Keratinocyte (primary cell): ENCODE measurements around the gene RMND5A. TPM values are rescaled to one million over a fixed set of nuclear protein-coding genes. Genes with fewer than 3 reads are reported as not detected.

Experiments
- DNase-seq: peaks from one replicate; pipeline ENCODE4 v3.0.0-alpha.2; 2011; ENCODE audit warnings: low read depth, missing footprints, low spot score
- FAIRE-seq: peaks from 2 replicates; lab custom pipeline; 2011; peaks lifted over from hg19 to GRCh38; lab: Jason Lieb, UNC
- H2AFZ ChIP-seq: 2 replicates; pipeline ENCODE4 v1.6.0; 2012; ENCODE audit warnings: low read length, control low read depth, inconsistent platforms; ENCODE audit not compliant: control insufficient read depth
- H3K27ac ChIP-seq: 2 replicates; pipeline ENCODE4 v1.5.1; 2011; ENCODE audit warnings: low read length; ENCODE audit not compliant: control insufficient read depth, insufficient read depth
- H3K27me3 ChIP-seq: 3 replicates; pipeline ENCODE4 v1.6.0; 2011; ENCODE audit warnings: low read length; ENCODE audit not compliant: control insufficient read depth, insufficient read depth; ENCODE audit errors: extremely low read depth
- H3K36me3 ChIP-seq, 2 experiments: 2 replicates in 1 of 2; 3 replicates in 1 of 2; pipeline ENCODE4 v1.5.1; 2011; ENCODE audit warnings: low read length in 2 of 2, mild to moderate bottlenecking in 1 of 2; ENCODE audit not compliant: control insufficient read depth in 2 of 2, insufficient read depth in 2 of 2; ENCODE audit errors: extremely low read depth in 1 of 2
- H3K4me1 ChIP-seq: 3 replicates; pipeline ENCODE4 v1.5.1; 2011; ENCODE audit warnings: low read length; ENCODE audit not compliant: control insufficient read depth, insufficient read depth; ENCODE audit errors: extremely low read depth
- H3K4me2 ChIP-seq: 3 replicates; pipeline ENCODE4 v1.6.0; 2011; ENCODE audit warnings: low read depth, low read length; ENCODE audit not compliant: control insufficient read depth, insufficient read depth; ENCODE audit errors: extremely low read depth
- H3K4me3 ChIP-seq, 3 experiments: fragments of 200-600 bp in 1 of 3; sonication (generic) in 1 of 3; 2 replicates in 2 of 3; 3 replicates in 1 of 3; pipeline ENCODE4 v1.5.1; 2011 to 2016; ENCODE audit warnings: low read length in 3 of 3, mild to moderate bottlenecking in 3 of 3, control low read depth in 2 of 3, inconsistent platforms in 1 of 3, low read depth in 1 of 3, mixed read lengths in 1 of 3, mixed run types in 1 of 3, moderate library complexity in 1 of 3; ENCODE audit not compliant: control insufficient read depth in 2 of 3, insufficient read depth in 2 of 3; ENCODE audit errors: extremely low read depth in 1 of 3
- H3K79me2 ChIP-seq: 2 replicates; pipeline ENCODE4 v1.6.0; 2012; ENCODE audit warnings: low read length; ENCODE audit not compliant: control insufficient read depth, insufficient read depth
- H3K9ac ChIP-seq: 3 replicates; pipeline ENCODE4 v1.6.0; 2011; ENCODE audit warnings: low read length; ENCODE audit not compliant: control insufficient read depth, insufficient read depth; ENCODE audit errors: extremely low read depth
- H3K9me1 ChIP-seq: 3 replicates; pipeline ENCODE4 v1.6.0; 2011; ENCODE audit warnings: low read length; ENCODE audit not compliant: control insufficient read depth, insufficient read depth; ENCODE audit errors: extremely low read depth
- H3K9me3 ChIP-seq: 2 replicates; pipeline ENCODE4 v1.5.1; 2012; ENCODE audit warnings: low read depth, low read length; ENCODE audit not compliant: control insufficient read depth
- H4K20me1 ChIP-seq: 3 replicates; pipeline ENCODE4 v1.6.0; 2011; ENCODE audit warnings: low read length; ENCODE audit not compliant: control insufficient read depth, insufficient read depth; ENCODE audit errors: extremely low read depth
- EZH2 ChIP-seq: IDR thresholded peaks from one replicate; pipeline ENCODE4 v1.6.1; 2012; ENCODE audit warnings: inconsistent platforms, mild to moderate bottlenecking, low read length, moderate library complexity
- dilution Hi-C: fragments of 300-500 bp; cut with MboI; formaldehyde crosslinking; loops from one replicate; pipeline ENCODE4 v1.7.0; 2020; ENCODE audit warnings: low sequenced_read_pairs; ENCODE audit not compliant: extremely low pct_ligation_motif_present
- polyA plus RNA-seq, 5 experiments: library from polyadenylated mRNA; depleted of rRNA in 3 of 5; stranded (reverse) in 3 of 5; stranded (forward) in 1 of 5; unstranded in 1 of 5; fragments of >200 nt; gene quantifications; 1 replicate in 1 of 5; 2 replicates in 3 of 5; 3 replicates in 1 of 5; pipeline versions ENCODE4 v1.2.1 to v1.2.3, GENCODE V29; 2011 to 2012; ENCODE audit warnings: missing spikeins in 2 of 5, low read depth in 1 of 5, low replicate concordance in 1 of 5
- TF ChIP-seq, protein P1 (sequence below), 3 experiments: IDR thresholded peaks in 1 of 3; conservative IDR thresholded peaks in 1 of 3; optimal IDR thresholded peaks in 1 of 3; 2 replicates in 2 of 3; 3 replicates in 1 of 3; pipeline versions ENCODE3 to v1.5.1; 2011; ENCODE audit warnings: low read length in 3 of 3, mild to moderate bottlenecking in 3 of 3, moderate library complexity in 2 of 3, control low read depth in 1 of 3, inconsistent platforms in 1 of 3; ENCODE audit not compliant: insufficient read depth in 2 of 3; ENCODE audit errors: extremely low read depth in 1 of 3

The RMND5A gene
- polyA plus RNA-seq, 1 donor (not counting 4 experiments of a cell fraction or from before 2014, with no cell fraction given), result 26.0 TPM

DNA sequence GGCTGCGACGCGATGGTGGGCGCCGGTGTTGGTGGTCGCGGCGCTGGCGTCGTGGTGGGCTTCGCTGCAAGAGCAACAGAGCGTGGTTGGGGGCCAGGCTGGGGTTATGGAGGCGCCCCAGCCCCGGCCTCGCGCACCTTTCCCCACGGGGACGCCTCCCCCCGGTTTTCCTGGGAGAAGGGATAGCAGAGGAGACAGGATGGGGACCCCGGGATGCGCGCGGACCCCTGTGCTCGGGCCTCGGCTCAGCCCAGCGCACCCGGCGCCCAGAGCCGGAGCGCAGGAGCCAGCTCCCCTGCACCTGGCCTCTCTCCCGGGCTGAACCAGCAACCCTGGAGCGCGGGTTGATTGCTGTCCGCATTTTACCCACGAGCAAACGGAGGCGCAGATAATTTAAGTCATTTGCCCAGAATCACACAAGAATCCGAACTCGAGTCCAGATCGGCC lies 69.6 kb downstream of the RMND5A start:
- Histone ChIP-seq H3K36me3 (no peaks in the 10 kb centered on the region), H3K27me3 (peaks cover 63% of the 10 kb centered on the region), H3K4me2 (no peak overlapping the region), H3K9me3 (no peaks in the 10 kb centered on the region), H2AFZ (no peak overlapping the region), H3K9ac (no peak overlapping the region), H3K79me2 (no peaks in the 10 kb centered on the region), H3K4me1 (no peaks in the 10 kb centered on the region), H3K4me3 (no peak overlapping the region), H3K27ac (no peak overlapping the region), H3K9me1 (no peaks in the 10 kb centered on the region), H4K20me1 (peaks cover 2% of the 10 kb centered on the region)
- dilution Hi-C loops, result no loop called here
- FAIRE-seq (no peak), DNase-seq (no peak)
- TF ChIP-seq, protein P1, sequence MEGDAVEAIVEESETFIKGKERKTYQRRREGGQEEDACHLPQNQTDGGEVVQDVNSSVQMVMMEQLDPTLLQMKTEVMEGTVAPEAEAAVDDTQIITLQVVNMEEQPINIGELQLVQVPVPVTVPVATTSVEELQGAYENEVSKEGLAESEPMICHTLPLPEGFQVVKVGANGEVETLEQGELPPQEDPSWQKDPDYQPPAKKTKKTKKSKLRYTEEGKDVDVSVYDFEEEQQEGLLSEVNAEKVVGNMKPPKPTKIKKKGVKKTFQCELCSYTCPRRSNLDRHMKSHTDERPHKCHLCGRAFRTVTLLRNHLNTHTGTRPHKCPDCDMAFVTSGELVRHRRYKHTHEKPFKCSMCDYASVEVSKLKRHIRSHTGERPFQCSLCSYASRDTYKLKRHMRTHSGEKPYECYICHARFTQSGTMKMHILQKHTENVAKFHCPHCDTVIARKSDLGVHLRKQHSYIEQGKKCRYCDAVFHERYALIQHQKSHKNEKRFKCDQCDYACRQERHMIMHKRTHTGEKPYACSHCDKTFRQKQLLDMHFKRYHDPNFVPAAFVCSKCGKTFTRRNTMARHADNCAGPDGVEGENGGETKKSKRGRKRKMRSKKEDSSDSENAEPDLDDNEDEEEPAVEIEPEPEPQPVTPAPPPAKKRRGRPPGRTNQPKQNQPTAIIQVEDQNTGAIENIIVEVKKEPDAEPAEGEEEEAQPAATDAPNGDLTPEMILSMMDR (optimal IDR thresholded peaks at IDR 0.05 in 1 of 3, IDR thresholded peaks at IDR 0.05 in 1 of 3, conservative IDR thresholded peaks at IDR 0.05 in 1 of 3; ENCODE audit: extremely low read depth in 1 of 3, insufficient read depth in 2 of 3, low read length in 3 of 3), result no peak
- no peak for TF ChIP-seq EZH2

DNA sequence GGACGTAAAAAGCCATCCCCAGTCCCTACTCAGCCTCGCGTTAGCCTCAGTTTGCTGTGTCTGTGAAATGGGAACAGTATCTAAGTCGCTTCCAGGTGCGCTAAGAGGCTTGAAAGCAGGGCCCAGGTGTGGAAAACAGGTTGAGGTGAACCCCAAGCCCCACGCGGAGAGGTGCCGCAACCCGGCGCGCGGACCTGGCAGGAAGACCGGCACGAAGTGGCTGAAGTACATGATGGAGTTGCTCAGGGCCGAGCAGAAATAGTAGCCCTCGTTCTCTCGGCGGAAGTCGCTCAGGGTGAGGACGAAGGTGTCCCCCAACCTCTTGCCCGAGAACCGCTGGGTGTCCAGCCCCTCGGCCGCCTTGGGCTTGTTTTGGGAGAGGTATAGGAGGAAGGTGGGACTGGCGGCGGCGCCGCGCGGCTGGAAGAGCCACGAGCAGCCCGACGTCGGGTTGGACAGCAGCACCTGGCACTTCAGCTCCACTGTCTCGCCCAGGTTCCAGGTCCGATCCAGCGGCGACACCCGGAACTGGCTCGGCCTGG lies 70.1 kb downstream of the RMND5A start:
- Histone ChIP-seq H3K4me2 (peak overlapping the region; percentile 22), H2AFZ (peak overlapping the region; percentile 27), H3K79me2 (no peaks in the 10 kb centered on the region), H3K27me3 (peaks cover 62% of the 10 kb centered on the region), H3K4me3 (peak overlapping the region in 1 of 3 experiments; percentile 34), H3K9ac (no peak overlapping the region), H3K27ac (no peak overlapping the region), H4K20me1 (peaks cover 2% of the 10 kb centered on the region), H3K4me1 (no peaks in the 10 kb centered on the region), H3K9me3 (no peaks in the 10 kb centered on the region), H3K9me1 (no peaks in the 10 kb centered on the region), H3K36me3 (no peaks in the 10 kb centered on the region)
- dilution Hi-C loops, result no loop called here
- DNase-seq (no peak), FAIRE-seq (no peak)
- TF ChIP-seq, protein P1 (optimal IDR thresholded peaks at IDR 0.05 in 1 of 3, IDR thresholded peaks at IDR 0.05 in 1 of 3, conservative IDR thresholded peaks at IDR 0.05 in 1 of 3; ENCODE audit: extremely low read depth in 1 of 3, insufficient read depth in 2 of 3, low read length in 3 of 3), result no peak
- TF ChIP-seq EZH2, result peak; percentile 100
